Measurements from ENCODE around the gene MAT2B. TPM values are rescaled to one million over a fixed set of nuclear protein-coding genes. Genes with fewer than 3 reads are reported as not detected.
A peak's percentile ranks its signal among the peaks of the same experiment; 100 is the strongest.

The MAT2B gene
- total RNA-seq, 4 donors from 2014 or later: 23.7 to 52.9 (median 28.9) TPM

GRCh38 chr5:163459819-163460561 lies 45.4 kb upstream of the MAT2B start, which contains the start of gene NUDCD2:
NUDCD2 (minus strand) TSS chr5:163460102; CDS start chr5:163460050, 52 bp downstream.
- DNase-seq (ENCODE audit: low spot score in 2 of 2): peak; percentile 91 to 92
- H3K36me3 ChIP-seq: peaks cover 0 to 14% (median 0%) of the 10 kb centered on the region in 3 donors
- H3K4me3 ChIP-seq: peak within 1 kb of the TSS; percentile 59 to 85 (median 82)
- no peaks in the 10 kb centered on the region for H3K9me3 ChIP-seq
- peak within 1 kb of the TSS; percentile 86 to 99 (median 94) for H3K27ac ChIP-seq
- H3K27me3 ChIP-seq: no peaks in the 10 kb centered on the region
- TF ChIP-seq EP300 (IDR thresholded peaks at IDR 0.05) (peak; percentile 90 to 98), CTCF (IDR thresholded peaks at IDR 0.05) (peak; percentile 15 to 66 (median 30)), POLR2A (IDR thresholded peaks at IDR 0.05) (peak; percentile 69 to 89)
- peaks cover 0 to 38% (median 11%) of the 10 kb centered on the region in 4 donors for H3K4me1 ChIP-seq
- WGBS, 2 donors: 0 to 2% methylated on average over 25 to 51 of the region's 59 CpGs

- TF ChIP-seq POLR2A (IDR thresholded peaks at IDR 0.05) (no peak), EP300 (IDR thresholded peaks at IDR 0.05) (no peak), CTCF (IDR thresholded peaks at IDR 0.05) (no peak)
- Histone ChIP-seq H3K36me3 (peaks cover 0 to 8% (median 0%) of the 10 kb centered on the region in 3 donors), H3K4me3 (peak within 1 kb of the TSS; percentile 59 to 85 (median 82)), H3K9me3 (no peaks in the 10 kb centered on the region), H3K27me3 (no peaks in the 10 kb centered on the region), H3K4me1 (peaks cover 0 to 38% (median 11%) of the 10 kb centered on the region in 4 donors), H3K27ac (peak within 1 kb of the TSS; percentile 86 to 99 (median 94))
- DNase-seq (ENCODE audit: low spot score in 2 of 2): no peak
- WGBS, 2 donors: 0 to 1% methylated on average over 23 of the region's 23 CpGs
Measured at GRCh38 chr5:163460562-163461171, 44.8 kb upstream of the MAT2B start, which contains the start of gene HMMR. HMMR (plus strand) TSS chr5:163460632; CDS start chr5:163460693, 61 bp downstream.

GRCh38 chr5:163463063-163463435 lies 42.4 kb upstream of the MAT2B start:
- Histone ChIP-seq H3K4me1 (peaks cover 0 to 27% (median 10%) of the 10 kb centered on the region in 4 donors), H3K27me3 (no peaks in the 10 kb centered on the region), H3K9me3 (no peaks in the 10 kb centered on the region), H3K27ac (no peak overlapping the region), H3K4me3 (no peak overlapping the region), H3K36me3 (no peaks in the 10 kb centered on the region)
- no peak for DNase-seq (ENCODE audit: low spot score in 2 of 2)
- no peak for TF ChIP-seq CTCF (IDR thresholded peaks at IDR 0.05)
- TF ChIP-seq POLR2A (IDR thresholded peaks at IDR 0.05): no peak
- no peak for TF ChIP-seq EP300 (IDR thresholded peaks at IDR 0.05)

- H3K4me1 ChIP-seq: no peaks in the 10 kb centered on the region
- DNase-seq (ENCODE audit: low spot score in 2 of 2): no peak
- 80 to 85% methylated on average over 4 of the region's 4 CpGs for WGBS, 2 donors
- no peaks in the 10 kb centered on the region for H3K36me3 ChIP-seq
- no peak overlapping the region for H3K4me3 ChIP-seq
- no peak overlapping the region for H3K27ac ChIP-seq
- no peaks in the 10 kb centered on the region for H3K9me3 ChIP-seq
- no peaks in the 10 kb centered on the region for H3K27me3 ChIP-seq
- TF ChIP-seq CTCF (IDR thresholded peaks at IDR 0.05): no peak
- no peak for TF ChIP-seq EP300 (IDR thresholded peaks at IDR 0.05)
- no peak for TF ChIP-seq POLR2A (IDR thresholded peaks at IDR 0.05)
Measured at GRCh38 chr5:163467682-163468081, 37.7 kb upstream of the MAT2B start.

Data from tibial nerve (tissue), 4 donors.